Neural cell (in vitro differentiated cells): ENCODE results near the gene S100A16. TPM values are rescaled to one million over a fixed set of nuclear protein-coding genes. Genes with fewer than 3 reads are reported as not detected.
"Not testable (repeated sequence)": the region's sequence is repeated elsewhere in the genome, so short reads cannot be mapped to it uniquely, and the experiment has no call there.

Experiments used
- H2AFZ ChIP-seq: fragments of 200-600, 300-800 bp; sonication (generic), shearing (Covaris generic); 2 replicates; pipeline ENCODE4 v1.6.0; 2014; ENCODE audit warnings: low read depth, mild to moderate bottlenecking, antibody characterized with exemption, low read length, moderate library complexity
- H3F3A ChIP-seq: fragments of 200-600 bp; shearing (Covaris generic); 2 replicates; pipeline ENCODE4 v1.6.1; 2016; ENCODE audit warnings: mild to moderate bottlenecking, moderate library complexity, mixed read lengths, antibody characterized with exemption, low read length; ENCODE audit not compliant: insufficient read depth, poor library complexity, severe bottlenecking
- H3K27ac ChIP-seq: fragments of 200-600, 300-800 bp; sonication (generic), shearing (Covaris generic); 2 replicates; pipeline ENCODE4 v1.5.1; 2014; ENCODE audit warnings: mild to moderate bottlenecking, low read length, moderate library complexity
- H3K27me3 ChIP-seq: fragments of 300-800, 200-600 bp; sonication (generic), shearing (Covaris generic); 2 replicates; pipeline ENCODE4 v1.6.0; 2014; ENCODE audit warnings: mild to moderate bottlenecking, low read depth, low read length, moderate library complexity; ENCODE audit not compliant: insufficient read depth
- H3K36me3 ChIP-seq: fragments of 300-800, 200-600 bp; sonication (generic), shearing (Covaris generic); 2 replicates; pipeline ENCODE4 v1.5.1; 2014; ENCODE audit warnings: mild to moderate bottlenecking, antibody characterized with exemption, low read length, moderate library complexity; ENCODE audit not compliant: insufficient read depth
- H3K4me2 ChIP-seq: fragments of 300-800, 200-600 bp; sonication (generic), shearing (Covaris generic); 2 replicates; pipeline ENCODE4 v1.6.0; 2014; ENCODE audit warnings: mild to moderate bottlenecking, low read length
- H3K4me3 ChIP-seq: fragments of 300-800, 200-600 bp; sonication (generic), shearing (Covaris generic); 2 replicates; pipeline ENCODE4 v1.5.1; 2014; ENCODE audit warnings: mild to moderate bottlenecking, low read length, moderate library complexity
- H3K79me2 ChIP-seq: fragments of 200-600 bp; shearing (Covaris generic); replicated peaks from 2 replicates; pipeline ENCODE4 v1.6.0; 2014; ENCODE audit warnings: mild to moderate bottlenecking, low read length, moderate library complexity; ENCODE audit not compliant: insufficient read depth
- H3K9ac ChIP-seq: fragments of 300-800, 200-600 bp; sonication (generic), shearing (Covaris generic); 2 replicates; pipeline ENCODE4 v1.6.1; 2016; ENCODE audit warnings: mild to moderate bottlenecking, low read length, mixed read lengths
- H3K9me2 ChIP-seq: fragments of 200-600 bp; shearing (Covaris generic); 2 replicates; pipeline ENCODE4 v1.6.1; 2016; ENCODE audit warnings: mild to moderate bottlenecking, low read length, mixed read lengths; ENCODE audit not compliant: insufficient read depth
- H3K9me3 ChIP-seq: fragments of 200-600, 300-800 bp; sonication (generic), shearing (Covaris generic); 2 replicates; pipeline ENCODE4 v1.6.1; 2016; ENCODE audit warnings: mild to moderate bottlenecking, mixed run types, low read length, moderate library complexity, mixed read lengths
- H4K20me1 ChIP-seq: fragments of 200-600 bp; shearing (Covaris generic); 2 replicates; pipeline ENCODE4 v1.6.1; 2016; ENCODE audit warnings: mild to moderate bottlenecking, mixed run types; ENCODE audit not compliant: insufficient read depth
- CTCF ChIP-seq: fragments of 450-650 bp; IDR thresholded peaks from 2 replicates; pipeline ENCODE4 v1.5.1; 2014; ENCODE audit warnings: antibody characterized with exemption, mild to moderate bottlenecking, moderate library complexity; ENCODE audit not compliant: poor library complexity, severe bottlenecking
- EP300 ChIP-seq: fragments of 450-650 bp; conservative IDR thresholded peaks from 2 replicates; pipeline ENCODE4 v1.6.1; 2014; ENCODE audit warnings: antibody characterized with exemption, mild to moderate bottlenecking, moderate library complexity; ENCODE audit not compliant: poor library complexity, severe bottlenecking
- EZH2 ChIP-seq: fragments of 200-600, 300-800 bp; shearing (Covaris generic), sonication (generic); IDR thresholded peaks from 2 replicates; pipeline ENCODE4 v1.6.1; 2014; ENCODE audit warnings: antibody characterized with exemption, low read length, borderline replicate concordance, mild to moderate bottlenecking; ENCODE audit not compliant: insufficient read depth, poor library complexity, severe bottlenecking
- MXI1 ChIP-seq: fragments of 450-650 bp; conservative IDR thresholded peaks from 2 replicates; pipeline ENCODE4 v1.6.1; 2014; ENCODE audit warnings: antibody characterized with exemption, mild to moderate bottlenecking; ENCODE audit not compliant: poor library complexity, severe bottlenecking
- POLR2AphosphoS5 ChIP-seq: IDR thresholded peaks from 2 replicates; pipeline ENCODE4 v1.6.1; 2012
- RAD21 ChIP-seq: fragments of 450-650 bp; conservative IDR thresholded peaks from 2 replicates; pipeline ENCODE4 v1.6.1; 2014; ENCODE audit warnings: antibody characterized with exemption, mild to moderate bottlenecking, moderate library complexity
- SMC3 ChIP-seq: fragments of 450-650 bp; conservative IDR thresholded peaks from 2 replicates; pipeline ENCODE4 v1.6.1; 2014; ENCODE audit warnings: antibody characterized with exemption, mild to moderate bottlenecking, moderate library complexity; ENCODE audit not compliant: poor library complexity
- TAF1 ChIP-seq: IDR thresholded peaks from 2 replicates; pipeline ENCODE4 v1.6.1; 2012; ENCODE audit warnings: low read depth
- polyA plus RNA-seq: library from polyadenylated mRNA; depleted of rRNA; stranded (reverse); fragments of >200 nt; gene quantifications from 2 replicates; pipeline ENCODE4 v1.2.3, GENCODE V29; 2014
- TF ChIP-seq, protein P1 (sequence below): IDR thresholded peaks from 2 replicates; pipeline ENCODE4 v1.6.1; 2012; ENCODE audit warnings: borderline replicate concordance

The S100A16 gene
- polyA plus RNA-seq, 1 donor from 2014 or later = not detected

GRCh38 chr1:153582836-153583235, 30.1 kb downstream of the S100A16 start:
- H3K79me2 ChIP-seq, H3F3A ChIP-seq, H3K36me3 ChIP-seq, H3K9me2 ChIP-seq, H3K4me3 ChIP-seq, H3K9me3 ChIP-seq, H3K27me3 ChIP-seq, H3K4me2 ChIP-seq, H3K27ac ChIP-seq, H3K9ac ChIP-seq, H4K20me1 ChIP-seq, H2AFZ ChIP-seq: not testable (repeated sequence)

- Histone ChIP-seq H3K27ac (no peak overlapping the region), H3F3A (no peaks in the 10 kb centered on the region), H3K9me3 (no peaks in the 10 kb centered on the region), H3K9ac (no peak overlapping the region), H2AFZ (no peak overlapping the region), H3K4me3 (no peak overlapping the region), H3K27me3 (no peaks in the 10 kb centered on the region), H3K36me3 (no peaks in the 10 kb centered on the region), H3K4me2 (no peak overlapping the region), H3K9me2 (no peaks in the 10 kb centered on the region), H3K79me2 (no peaks in the 10 kb centered on the region), H4K20me1 (no peaks in the 10 kb centered on the region)
- no peak for TF ChIP-seq MXI1
- no peak for TF ChIP-seq RAD21
- no peak for TF ChIP-seq EZH2
- no peak for TF ChIP-seq SMC3
- no peak for TF ChIP-seq TAF1
- TF ChIP-seq CTCF = no peak
- TF ChIP-seq, protein P1, sequence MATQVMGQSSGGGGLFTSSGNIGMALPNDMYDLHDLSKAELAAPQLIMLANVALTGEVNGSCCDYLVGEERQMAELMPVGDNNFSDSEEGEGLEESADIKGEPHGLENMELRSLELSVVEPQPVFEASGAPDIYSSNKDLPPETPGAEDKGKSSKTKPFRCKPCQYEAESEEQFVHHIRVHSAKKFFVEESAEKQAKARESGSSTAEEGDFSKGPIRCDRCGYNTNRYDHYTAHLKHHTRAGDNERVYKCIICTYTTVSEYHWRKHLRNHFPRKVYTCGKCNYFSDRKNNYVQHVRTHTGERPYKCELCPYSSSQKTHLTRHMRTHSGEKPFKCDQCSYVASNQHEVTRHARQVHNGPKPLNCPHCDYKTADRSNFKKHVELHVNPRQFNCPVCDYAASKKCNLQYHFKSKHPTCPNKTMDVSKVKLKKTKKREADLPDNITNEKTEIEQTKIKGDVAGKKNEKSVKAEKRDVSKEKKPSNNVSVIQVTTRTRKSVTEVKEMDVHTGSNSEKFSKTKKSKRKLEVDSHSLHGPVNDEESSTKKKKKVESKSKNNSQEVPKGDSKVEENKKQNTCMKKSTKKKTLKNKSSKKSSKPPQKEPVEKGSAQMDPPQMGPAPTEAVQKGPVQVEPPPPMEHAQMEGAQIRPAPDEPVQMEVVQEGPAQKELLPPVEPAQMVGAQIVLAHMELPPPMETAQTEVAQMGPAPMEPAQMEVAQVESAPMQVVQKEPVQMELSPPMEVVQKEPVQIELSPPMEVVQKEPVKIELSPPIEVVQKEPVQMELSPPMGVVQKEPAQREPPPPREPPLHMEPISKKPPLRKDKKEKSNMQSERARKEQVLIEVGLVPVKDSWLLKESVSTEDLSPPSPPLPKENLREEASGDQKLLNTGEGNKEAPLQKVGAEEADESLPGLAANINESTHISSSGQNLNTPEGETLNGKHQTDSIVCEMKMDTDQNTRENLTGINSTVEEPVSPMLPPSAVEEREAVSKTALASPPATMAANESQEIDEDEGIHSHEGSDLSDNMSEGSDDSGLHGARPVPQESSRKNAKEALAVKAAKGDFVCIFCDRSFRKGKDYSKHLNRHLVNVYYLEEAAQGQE = no peak
- TF ChIP-seq POLR2AphosphoS5 = no peak
- TF ChIP-seq EP300 = no peak
These were observed 34.0 kb downstream of the S100A16 start for GRCh38 chr1:153578936-153579335.

- no peaks in the 10 kb centered on the region for H3F3A ChIP-seq
- no peak overlapping the region for H3K4me3 ChIP-seq
- H4K20me1 ChIP-seq = no peaks in the 10 kb centered on the region
- no peaks in the 10 kb centered on the region for H3K79me2 ChIP-seq
- H3K27me3 ChIP-seq = no peaks in the 10 kb centered on the region
- H3K4me2 ChIP-seq = no peak overlapping the region
- no peak overlapping the region for H3K27ac ChIP-seq
- no peaks in the 10 kb centered on the region for H3K9me2 ChIP-seq
- H3K9ac ChIP-seq = no peak overlapping the region
- H2AFZ ChIP-seq = no peak overlapping the region
- H3K9me3 ChIP-seq = no peaks in the 10 kb centered on the region
- no peaks in the 10 kb centered on the region for H3K36me3 ChIP-seq
- TF ChIP-seq MXI1 (no peak), EP300 (no peak), TAF1 (no peak)
These were observed 34.4 kb downstream of the S100A16 start for GRCh38 chr1:153578490-153578889.
